Adrenal gland (tissue), 5 donors: ENCODE measurements around the gene TNNI3K.

ENCODE experiments used
- POLR2A ChIP-seq, 2 donors: fragments of 450-650 bp; IDR thresholded peaks; one replicate each; pipeline ENCODE4 v1.6.1; 2017; ENCODE audit warnings: antibody characterized with exemption in 2 of 2, mild to moderate bottlenecking in 2 of 2, moderate library complexity in 1 of 2
- TF ChIP-seq, protein P1 (sequence below), 6 experiments: fragments of 450-650 bp in 4 of 6; fragments of 200-600 bp in 2 of 6; sonication (generic) in 1 of 6; IDR thresholded peaks; 1 replicate in 5 of 6; 2 replicates in 1 of 6; pipeline versions ENCODE4 v1.5.1 to v1.8.0; 2016 to 2021; ENCODE audit warnings: antibody characterized with exemption in 6 of 6, mild to moderate bottlenecking in 2 of 6, moderate library complexity in 1 of 6
- donor health status: DM: no; HTN: no; CAD: no.

DNA sequence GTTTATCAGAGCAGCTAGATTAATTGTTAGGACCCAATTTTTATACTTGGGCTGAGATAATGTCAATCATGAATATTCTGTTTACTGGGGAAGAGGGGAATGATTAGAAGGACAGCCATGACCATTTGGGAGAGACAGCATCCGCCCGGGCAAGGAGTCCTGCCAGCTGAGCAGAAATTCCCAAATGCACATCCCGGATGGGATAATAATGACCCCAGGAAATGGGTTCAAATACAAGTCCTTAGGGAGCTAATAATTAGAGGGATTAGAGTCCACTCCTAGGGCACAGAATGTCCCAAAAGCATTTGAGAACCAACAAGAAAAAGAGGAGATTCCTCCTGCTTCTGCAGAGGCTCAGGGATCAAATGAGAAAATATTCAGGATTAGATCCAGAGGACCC, 161.3 kb downstream of the TNNI3K start:
- TF ChIP-seq, protein P1, sequence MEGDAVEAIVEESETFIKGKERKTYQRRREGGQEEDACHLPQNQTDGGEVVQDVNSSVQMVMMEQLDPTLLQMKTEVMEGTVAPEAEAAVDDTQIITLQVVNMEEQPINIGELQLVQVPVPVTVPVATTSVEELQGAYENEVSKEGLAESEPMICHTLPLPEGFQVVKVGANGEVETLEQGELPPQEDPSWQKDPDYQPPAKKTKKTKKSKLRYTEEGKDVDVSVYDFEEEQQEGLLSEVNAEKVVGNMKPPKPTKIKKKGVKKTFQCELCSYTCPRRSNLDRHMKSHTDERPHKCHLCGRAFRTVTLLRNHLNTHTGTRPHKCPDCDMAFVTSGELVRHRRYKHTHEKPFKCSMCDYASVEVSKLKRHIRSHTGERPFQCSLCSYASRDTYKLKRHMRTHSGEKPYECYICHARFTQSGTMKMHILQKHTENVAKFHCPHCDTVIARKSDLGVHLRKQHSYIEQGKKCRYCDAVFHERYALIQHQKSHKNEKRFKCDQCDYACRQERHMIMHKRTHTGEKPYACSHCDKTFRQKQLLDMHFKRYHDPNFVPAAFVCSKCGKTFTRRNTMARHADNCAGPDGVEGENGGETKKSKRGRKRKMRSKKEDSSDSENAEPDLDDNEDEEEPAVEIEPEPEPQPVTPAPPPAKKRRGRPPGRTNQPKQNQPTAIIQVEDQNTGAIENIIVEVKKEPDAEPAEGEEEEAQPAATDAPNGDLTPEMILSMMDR (IDR thresholded peaks at IDR 0.05), result no peak
- no peak for TF ChIP-seq POLR2A (IDR thresholded peaks at IDR 0.05)
